GM19395 (cell line): ENCODE results near the gene LATS2.
"Not testable (repeated sequence)": the region's sequence is repeated elsewhere in the genome, so short reads cannot be mapped to it uniquely, and the experiment has no call there.

ENCODE experiments used
- ATAC-seq: cut with Tn5 transposase; IDR thresholded peaks from one replicate; pipeline ENCODE4 v1.9.1; 2021; ENCODE audit warnings: mild to moderate bottlenecking, moderate library complexity; ENCODE audit not compliant: unreplicated experiment

The LATS2 gene

DNA sequence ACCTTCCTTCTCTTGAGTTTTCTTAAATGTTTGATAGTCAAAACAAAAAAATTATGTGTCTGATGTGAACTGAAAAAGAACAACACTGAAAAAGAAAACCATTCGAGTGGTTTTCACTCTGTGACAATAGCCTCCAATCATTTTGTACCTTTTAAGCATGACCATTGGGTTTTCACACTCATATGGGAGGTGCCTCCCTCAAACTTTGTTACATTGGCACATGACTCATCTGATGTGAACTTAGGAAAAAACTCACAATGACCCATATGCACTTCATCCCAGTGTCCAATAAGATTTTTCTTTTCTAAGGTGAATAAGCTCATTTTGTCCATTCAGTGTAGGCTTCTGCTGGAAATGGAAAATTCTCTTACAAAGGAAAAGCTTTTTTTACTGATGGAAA is 92.2 kb downstream of the LATS2 start:
- ATAC-seq = no peak

DNA sequence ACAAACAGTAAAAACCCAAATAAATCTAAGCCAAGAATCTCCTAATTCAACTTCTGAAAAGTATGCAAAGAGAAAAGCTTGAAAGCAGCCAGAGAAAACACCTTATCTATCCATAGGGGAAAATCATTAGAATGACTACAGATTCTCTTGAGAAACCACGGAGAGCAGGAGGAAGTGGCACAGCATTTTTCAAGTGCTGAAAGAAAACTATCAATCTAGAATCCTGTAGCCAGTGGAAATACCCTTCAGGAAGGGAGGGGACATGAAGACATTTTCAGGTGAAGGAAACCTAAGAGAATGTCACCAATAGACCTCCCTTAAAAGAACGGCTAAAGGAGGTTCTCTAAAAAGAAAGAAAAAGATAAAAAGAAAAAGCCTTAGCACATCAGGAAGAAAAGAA is 92.6 kb downstream of the LATS2 start:
- no peak for ATAC-seq

DNA sequence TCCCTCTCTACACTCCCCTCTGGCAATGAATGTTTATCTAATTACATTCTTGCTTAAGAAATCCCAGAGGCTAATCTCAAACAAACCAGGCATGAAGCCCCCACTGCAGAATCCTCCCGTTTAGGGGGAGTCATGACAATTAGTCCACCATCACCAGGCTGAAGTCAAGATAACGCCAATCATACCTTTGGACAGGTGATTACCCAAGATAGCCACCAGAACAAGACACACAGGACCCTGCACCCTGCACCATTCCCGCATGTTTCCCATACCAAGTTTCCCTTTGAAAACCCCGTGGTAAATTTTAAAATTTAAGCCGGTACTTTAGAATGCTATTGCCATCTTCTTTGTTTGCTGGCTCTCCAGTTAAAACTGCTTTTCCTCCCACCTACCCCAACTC is 94.0 kb downstream of the LATS2 start:
- no peak for ATAC-seq

DNA sequence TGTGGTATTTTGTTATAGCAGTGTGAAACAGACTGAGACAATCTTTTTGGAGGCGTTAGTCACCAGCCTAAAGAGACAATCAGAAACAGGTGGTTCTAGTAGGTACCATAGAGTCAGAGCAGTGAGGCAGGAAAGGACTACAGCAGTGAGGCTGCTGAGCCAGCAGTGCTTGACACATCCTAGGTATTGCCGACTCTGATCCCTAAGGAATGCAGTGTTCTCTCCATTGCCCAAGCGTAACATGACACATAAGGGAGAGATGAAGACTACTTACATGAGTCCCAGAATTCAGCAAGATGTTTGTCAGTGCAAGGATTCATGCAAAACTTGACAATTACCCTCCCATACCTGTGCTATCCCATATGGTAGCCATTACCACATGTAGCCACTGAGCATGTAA is 96.5 kb downstream of the LATS2 start:
- ATAC-seq = no peak

DNA sequence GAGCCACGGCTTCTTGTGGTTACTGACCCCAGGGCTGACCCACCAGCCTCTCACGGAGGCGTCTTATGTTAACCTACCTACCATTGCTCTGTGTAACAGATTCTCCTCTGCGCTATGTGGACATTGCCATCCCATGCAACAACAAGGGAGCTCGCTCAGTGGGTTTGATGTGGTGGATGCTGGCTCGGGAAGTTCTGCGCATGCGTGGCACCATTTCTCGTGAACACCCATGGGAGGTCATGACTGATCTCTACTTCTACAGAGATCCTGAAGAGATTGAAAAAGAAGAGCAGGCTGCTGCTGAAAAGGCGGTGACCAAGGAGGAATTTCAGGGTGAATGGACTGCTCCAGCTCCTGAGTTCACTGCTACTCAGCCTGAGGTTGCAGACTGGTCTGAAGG is 99.7 kb downstream of the LATS2 start:
- not testable (repeated sequence) for ATAC-seq

DNA sequence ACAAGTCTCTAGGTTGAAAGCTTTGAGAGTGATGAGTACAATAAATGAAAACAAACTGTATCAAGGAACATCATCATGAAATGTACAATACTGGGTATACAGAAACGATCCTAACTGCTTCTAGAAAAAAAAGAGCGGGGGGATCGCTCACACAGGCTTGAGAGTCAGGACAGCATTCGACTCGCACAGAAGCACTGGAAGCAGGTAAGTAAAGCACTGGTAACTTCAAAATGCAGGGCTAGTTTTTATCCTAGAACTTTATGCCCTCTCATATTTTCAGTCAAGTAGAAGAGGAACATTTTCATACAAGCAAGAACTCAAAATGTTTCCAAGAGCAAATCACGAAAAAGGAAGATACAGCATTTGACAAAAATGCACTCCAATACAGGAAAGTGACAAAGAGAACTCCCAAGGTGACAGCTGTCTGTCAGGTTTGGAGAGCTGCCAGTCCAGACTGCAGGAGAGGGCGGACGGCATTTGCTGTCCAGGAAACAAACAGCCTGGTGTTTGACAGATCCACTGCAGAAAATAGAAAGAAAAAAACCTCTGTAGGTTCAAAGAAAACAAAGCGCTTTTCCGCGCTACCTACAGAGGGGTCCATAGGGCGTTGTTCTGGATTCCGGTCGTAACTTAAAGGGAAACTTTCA is 100.6 kb downstream of the LATS2 start:
- ATAC-seq = no peak

DNA sequence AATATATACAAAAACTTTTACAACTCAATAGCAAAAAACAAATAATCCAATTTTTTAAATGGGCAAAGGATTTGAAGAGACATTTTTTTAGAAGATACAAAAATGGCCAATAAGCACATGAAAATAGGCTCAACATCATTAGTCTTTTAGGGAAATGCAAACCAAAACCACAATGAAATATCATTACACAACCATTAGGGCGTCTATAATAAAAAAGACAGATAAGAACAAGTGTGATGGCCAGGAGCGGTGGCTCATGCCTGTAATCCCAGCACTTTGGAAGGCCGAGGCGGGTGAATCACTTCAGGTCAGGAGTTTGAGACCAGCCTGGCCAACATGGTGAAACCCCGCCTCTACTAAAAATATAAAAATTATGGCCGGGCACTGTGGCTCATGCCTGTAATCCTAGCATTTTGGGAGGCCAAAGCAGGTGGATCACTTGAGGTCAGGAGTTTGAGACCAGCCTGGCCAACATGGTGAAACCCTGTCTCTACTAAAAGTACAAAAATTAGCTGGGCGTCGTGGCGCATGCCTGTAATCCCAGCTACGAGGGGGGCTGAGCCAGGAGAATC is 104.3 kb downstream of the LATS2 start:
- ATAC-seq = not testable (repeated sequence)

DNA sequence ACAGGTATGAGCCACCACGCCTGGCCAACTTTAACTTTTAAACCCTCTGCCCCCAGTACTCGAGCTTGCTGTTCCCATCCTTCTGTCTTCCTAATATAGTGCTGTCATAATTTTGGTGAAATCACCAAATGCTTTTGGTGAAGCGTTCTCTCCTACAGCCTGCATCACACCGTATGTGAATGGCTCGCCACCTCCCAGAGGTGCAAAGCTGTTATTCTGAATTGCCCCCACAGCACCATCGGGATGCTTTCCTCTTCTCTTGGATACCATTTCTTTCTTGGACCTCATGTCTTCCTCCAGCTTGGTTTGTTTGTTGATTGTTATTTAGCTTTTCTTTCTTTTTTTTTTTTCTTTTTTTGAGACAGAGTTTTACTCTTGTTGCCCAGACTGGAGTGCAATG is 105.9 kb downstream of the LATS2 start:
- no peak for ATAC-seq

DNA sequence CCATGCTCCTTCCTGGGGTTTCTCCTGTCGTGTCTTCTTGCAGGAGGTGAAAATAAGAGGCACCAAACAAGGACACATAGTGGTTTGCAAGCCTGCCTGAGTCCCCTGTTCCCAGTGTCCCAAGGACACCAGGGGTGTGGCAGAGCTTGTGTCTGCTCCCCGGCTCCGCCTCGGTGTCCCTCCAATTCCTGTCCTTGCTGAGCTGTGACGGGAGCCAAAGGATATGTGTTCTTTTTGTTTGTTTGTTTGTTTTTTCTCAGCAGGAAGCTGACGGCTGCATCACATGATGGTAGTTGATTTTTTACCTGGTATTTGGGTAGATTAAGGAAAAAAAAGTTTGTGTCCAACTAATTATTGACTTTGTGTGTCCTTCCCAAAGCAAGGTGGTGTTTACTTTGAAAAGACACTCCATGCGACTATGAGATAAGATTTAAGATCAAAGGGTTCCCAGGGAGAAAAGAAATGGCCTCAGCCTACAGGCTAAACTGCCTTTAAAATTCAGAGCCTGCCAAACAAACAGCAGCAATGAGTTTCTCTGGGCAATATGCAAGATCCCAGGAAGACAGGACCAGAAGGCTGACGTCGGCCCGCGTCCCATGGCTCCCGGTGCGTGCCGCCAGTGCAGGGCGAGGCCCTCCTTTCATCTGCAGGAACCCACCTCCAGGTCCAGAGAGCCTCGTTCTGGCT is 108.0 kb downstream of the LATS2 start:
- ATAC-seq = no peak

DNA sequence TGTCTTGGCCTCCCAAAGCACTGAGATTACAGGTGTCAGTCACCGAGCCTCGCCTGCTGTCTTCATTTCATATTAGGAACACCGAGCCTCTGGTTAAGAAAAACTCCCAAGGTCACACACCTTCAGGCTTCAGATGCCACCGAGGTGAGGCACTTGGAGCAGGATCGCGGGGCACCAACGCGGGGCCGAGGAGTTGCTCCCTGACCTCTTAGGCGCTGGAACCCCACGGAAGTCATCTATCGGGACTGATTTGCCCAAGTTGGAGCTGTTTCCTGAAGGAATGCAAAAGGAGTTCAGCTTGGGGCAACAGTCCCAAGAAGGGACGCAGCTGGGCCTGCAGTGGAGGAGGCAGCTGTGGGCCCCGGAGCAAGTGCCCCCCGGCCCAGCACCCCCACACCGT is 108.5 kb downstream of the LATS2 start:
- ATAC-seq = no peak

DNA sequence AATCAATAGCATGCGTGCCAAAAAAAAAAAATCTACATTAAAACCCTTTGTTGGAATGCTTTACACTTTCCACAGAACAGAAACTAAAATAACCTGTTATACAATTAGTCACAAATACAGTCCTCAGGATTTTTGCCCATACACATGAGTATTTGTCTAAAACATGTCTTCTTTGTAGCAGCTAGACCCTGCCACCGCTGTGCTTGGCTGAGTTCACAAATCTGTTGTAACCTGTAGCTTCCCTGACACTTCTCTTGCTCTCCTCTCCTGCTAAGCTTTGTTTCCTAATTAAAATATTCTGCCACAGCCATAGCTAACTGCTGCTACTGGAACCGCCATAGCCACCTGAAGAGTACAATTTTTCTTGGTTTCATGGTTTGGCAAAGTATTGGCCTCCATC is 113.4 kb downstream of the LATS2 start:
- ATAC-seq = not testable (repeated sequence)

DNA sequence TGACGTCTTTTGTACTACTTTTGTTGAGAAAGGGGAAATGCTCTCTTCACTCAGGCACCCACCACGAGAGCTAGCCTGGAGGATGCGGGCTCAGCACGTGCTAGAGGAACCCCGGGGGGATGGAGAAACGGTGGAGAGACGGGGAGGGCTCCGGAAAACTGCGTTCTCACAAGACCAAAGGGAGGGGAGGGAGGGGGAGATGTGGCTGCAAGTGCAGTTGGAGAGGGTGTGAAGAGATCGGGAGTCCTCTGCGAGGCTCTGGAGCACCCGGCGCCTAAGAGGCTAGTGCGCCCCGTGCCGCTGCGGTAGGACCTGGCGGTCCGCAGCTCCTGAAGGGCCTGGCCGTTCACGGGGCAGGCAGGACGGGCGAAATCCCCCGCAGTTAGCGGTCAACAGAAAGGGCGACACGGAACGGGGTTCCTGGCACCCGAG is 115.4 kb downstream of the LATS2 start:
- ATAC-seq = no peak

DNA sequence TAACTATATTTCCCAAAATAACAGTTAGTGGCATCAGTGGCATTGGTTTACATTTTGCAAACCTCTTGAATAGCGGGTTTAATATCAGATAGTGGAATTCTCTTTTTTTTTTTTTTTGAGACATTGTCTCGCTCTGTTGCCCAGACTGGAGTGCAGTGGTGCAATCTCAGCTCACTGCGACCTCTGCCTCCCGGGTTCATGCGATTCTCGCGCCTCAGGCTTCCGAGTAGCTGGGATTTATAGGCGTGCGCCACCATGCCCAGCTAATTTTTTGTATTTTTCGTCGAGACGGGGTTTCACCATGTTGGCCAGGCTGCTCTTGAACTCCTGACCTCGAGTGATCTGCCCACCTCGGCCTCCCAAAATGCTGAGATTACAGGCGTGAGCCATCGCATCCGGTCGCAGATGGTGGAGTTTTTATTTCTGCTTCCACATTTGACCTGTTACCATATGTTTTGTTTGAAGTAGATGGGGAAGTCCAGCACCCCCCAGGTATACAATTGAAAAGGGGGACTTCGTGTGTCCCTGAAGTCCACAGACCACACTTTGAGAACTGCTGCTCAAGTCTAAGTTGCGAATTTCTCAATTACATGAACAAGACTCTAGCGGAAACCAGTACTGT is 118.3 kb downstream of the LATS2 start:
- ATAC-seq = no peak

DNA sequence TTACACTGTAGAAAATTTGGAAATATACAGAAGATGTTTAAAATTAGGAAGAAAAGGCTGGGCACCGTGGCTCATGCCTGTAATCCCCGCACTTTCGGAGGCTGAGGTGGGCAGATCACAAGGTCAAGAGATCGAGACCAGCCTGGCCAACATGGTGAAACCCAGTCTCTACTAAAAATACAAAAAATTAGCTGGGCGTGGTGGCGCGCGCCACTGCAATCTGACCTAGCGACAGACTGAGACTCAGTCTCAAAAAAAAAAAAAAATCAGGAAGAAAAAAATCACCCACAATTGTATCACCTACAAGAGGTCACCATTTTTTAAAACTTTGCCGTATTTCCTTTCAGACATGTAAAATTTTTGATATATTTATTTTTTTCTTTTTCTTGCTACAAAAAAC is 120.9 kb downstream of the LATS2 start:
- ATAC-seq = not testable (repeated sequence)

DNA sequence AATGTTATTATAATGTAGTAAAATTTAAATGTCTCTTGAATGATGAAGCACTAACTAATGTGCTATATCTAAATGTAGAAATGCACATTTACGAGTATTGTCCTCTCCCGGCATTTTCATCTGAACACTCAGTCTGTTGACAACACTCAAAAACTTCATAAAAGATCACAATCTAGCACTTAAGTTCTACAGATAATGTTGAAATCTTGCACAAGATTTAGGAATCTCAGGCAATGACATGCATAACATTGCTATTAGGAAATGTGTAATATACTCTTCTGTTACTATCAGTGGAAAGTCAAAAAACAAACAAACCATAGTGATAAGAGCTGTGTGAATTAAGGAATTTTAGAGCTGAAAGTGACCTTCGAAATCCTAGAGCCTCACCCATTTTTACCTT is 121.3 kb downstream of the LATS2 start:
- ATAC-seq = no peak

DNA sequence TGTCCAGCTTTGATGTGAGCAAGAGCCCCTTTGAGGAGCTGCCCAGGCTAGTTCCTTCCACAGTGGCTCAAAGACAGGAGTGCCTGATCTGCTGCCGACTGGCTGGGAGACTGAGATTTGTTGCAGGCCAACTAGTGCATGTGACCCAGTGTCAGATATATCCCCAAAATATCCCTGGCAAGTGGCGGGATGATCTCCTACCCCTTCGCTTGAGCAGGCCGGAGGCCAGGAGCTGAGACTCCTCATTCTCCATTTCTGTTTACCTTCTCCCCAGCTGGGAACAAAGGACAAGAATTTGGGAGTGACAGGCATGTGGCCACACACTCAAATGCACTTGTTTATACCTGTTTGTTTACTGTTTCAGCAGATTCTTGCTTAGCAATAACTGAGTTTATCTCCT is 121.7 kb downstream of the LATS2 start:
- no peak for ATAC-seq

DNA sequence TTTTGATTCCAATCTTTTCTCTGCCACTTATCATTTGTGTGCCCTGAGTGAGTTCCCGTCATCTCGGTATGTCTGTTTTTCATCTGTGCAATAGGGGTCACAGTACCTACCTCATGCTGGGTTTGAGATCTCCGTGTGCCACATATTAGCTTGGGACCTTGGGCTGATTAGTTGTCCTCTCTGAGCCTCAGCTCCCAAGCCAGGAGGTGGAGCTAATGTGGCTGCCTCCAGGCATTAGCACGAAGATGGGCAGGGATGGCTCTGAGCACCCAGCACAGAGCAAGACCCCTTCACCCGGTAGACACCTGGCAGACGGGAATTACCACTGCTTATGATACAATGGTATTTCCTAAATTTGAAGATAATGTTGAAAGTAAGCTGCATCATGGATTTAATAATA is 123.1 kb downstream of the LATS2 start:
- ATAC-seq = no peak

DNA sequence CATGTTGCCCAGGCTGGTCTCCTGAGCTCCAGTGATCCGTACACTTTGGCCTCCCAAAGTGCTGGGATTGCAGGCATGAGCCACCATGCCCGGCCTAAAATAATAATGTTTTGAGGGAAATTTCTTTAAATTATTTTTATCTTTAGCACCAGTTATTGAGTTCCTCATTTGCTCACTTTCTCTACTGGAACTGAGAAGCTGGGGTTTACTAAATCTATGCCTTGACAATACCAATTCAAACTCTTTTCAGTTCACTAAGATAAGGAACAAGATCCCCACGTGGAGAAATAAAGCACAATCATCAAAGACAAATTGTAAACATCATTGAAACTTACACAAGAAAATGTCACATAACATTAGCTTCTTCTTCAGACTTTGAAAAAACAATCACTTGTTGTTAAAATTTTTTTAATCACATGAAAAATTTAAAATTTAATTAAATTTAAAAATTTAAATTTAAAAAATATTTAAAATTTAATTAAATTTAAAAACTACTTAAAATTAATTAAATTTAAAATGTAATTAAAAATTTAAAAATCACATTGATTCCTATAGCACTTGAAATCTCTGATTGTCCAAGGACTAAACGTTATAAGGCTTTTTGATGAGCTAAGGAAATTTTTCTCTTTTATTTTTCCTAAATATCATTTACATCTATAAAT is 133.7 kb downstream of the LATS2 start:
- ATAC-seq = no peak

DNA sequence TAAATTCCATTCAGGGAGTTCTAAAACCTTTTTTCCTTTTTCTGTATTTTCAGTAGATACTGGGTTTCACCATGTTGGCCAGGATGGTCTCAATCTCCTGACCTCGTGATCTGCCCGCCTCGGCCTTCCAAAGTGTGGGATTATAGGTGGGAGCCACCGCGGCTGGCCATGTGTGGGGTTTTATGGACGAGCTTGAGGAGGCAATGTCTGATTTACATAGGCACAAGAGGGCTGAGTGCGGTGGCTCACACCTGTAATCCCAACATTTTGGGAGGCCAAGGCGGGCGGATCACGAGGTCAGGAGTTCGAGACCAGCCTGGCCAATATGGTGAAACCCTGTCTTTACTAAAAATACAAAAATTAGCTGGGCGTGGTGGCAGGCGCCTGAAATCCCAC is 136.0 kb downstream of the LATS2 start:
- not testable (repeated sequence) for ATAC-seq

DNA sequence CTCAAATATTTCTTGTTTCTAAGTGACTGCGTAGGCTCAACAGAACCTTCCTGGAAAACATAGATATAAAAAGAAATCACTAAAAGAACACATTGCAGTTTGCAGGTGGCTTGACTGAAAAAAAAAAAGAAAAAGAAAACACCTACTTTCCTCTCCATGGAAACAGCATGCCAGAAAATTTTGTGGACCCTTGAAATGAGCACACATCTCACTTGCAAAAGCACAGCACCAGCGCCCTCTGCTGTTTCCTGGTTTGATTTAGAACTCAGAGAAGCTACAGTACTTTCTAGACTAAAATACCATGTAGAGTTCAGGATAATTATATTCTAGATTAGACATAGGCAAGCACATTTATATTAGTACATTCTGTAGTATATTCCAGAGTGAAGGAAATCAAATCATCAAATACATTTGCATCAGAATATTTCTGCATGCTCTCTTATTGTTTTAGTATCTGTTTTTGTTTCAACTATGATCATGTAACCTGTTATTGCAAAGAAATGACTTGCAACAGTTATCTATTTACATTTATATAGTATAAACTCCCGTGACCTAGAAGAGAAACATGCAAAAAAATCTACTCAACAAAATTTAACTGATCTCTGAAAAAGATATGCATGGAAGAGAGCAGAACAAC is 136.5 kb downstream of the LATS2 start:
- no peak for ATAC-seq

DNA sequence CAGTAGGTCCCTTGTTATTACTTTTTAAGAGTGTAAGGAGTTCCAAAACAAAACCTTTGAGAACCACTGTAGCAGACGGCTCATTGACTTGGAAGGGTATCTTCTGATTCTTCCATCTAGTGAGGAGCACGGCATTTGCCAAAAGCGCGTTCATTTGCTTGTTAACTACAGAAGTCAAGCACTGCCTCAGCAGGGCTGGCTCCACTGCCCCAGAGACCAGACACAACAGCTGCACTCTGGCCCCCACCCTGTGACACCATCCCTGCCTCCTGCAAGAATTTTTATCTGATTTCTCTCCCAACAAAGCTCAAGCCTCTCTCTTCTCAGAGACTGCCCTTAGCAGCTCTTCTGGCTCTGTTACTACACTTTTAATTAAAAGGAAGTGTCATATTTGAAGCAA is 138.1 kb downstream of the LATS2 start:
- ATAC-seq = no peak
